Measurements from ENCODE around the gene TNK1. TPM values are rescaled to one million over a fixed set of nuclear protein-coding genes. Genes with fewer than 3 reads are reported as not detected.

TNK1 gene
- total RNA-seq, 1 experiment from 2014 or later, result 10.1 TPM

- Histone ChIP-seq H4K20me1 (ENCODE audit: control insufficient read depth, insufficient read depth, insufficient read length) (peaks cover under 1% of the 10 kb centered on the region), H4K5ac (ENCODE audit: insufficient read length, low read depth, low read length) (no peak overlapping the region), H3T11ph (ENCODE audit: low read length) (no peak overlapping the region), H2BK20ac (ENCODE audit: low read depth, low read length, poor library complexity, severe bottlenecking) (no peak overlapping the region), H3K56ac (ENCODE audit: insufficient read length, low read depth, low read length) (no peak overlapping the region), H3K27me3 (ENCODE audit: insufficient read depth, low read length) (no peaks in the 10 kb centered on the region), H3K23ac (ENCODE audit: insufficient read length, low read depth, low read length) (no peak overlapping the region), H2BK15ac (ENCODE audit: low read depth, low read length) (no peak overlapping the region), H3K4me2 (ENCODE audit: insufficient read depth, insufficient read length, low read length) (no peak overlapping the region), H3K14ac (ENCODE audit: insufficient read depth, low read length) (no peak overlapping the region), H3K4me1 (ENCODE audit: insufficient read depth, low read length) (peaks cover 2% of the 10 kb centered on the region; the same call in 1 of the 2 replicates), H3K4ac (ENCODE audit: low read depth, low read length) (no peak overlapping the region), H3K9ac (ENCODE audit: extremely low read depth, insufficient read length, low read length) (no peak overlapping the region), H2AK5ac (ENCODE audit: insufficient read length, low read length) (no peak overlapping the region), H3K9me3 (ENCODE audit: control insufficient read depth, low read depth, low read length) (no peaks in the 10 kb centered on the region), H2BK120ac (ENCODE audit: low read depth, low read length, poor library complexity, severe bottlenecking) (no peak overlapping the region), H3K79me2 (ENCODE audit: insufficient read depth, low read length) (no peaks in the 10 kb centered on the region), H4K91ac (ENCODE audit: insufficient read length, low read depth, low read length) (no peak overlapping the region), H2AFZ (ENCODE audit: low read length) (no peak overlapping the region), H4K8ac (replicated peaks; ENCODE audit: insufficient read length, low read depth, low read length) (no peak overlapping the region), H2BK5ac (ENCODE audit: insufficient read length, low read length) (no peak overlapping the region), H3K18ac (ENCODE audit: insufficient read length, low read depth, low read length) (no peak overlapping the region), H3K79me1 (ENCODE audit: insufficient read depth, low read depth, low read length, poor library complexity, severe bottlenecking) (no peaks in the 10 kb centered on the region), H3K27ac (ENCODE audit: insufficient read length, low read depth, low read length) (no peak overlapping the region), H3K23me2 (ENCODE audit: insufficient read length, low read depth, low read length, poor library complexity, severe bottlenecking) (peaks cover 12% of the 10 kb centered on the region), H2BK12ac (ENCODE audit: insufficient read length, low read depth, low read length) (no peak overlapping the region)
- Mint-ChIP-seq H3K27me3 (ENCODE audit: low read depth) (peaks cover 2% of the 10 kb centered on the region), H3K9me3 (no peaks in the 10 kb centered on the region), H3K4me3 (peak overlapping the region in 1 of 2 experiments; percentile 3; a peak in 2 of 5 replicates), H3K27ac (no peak overlapping the region), H3K4me1 (peaks cover 10 to 13% of the 10 kb centered on the region in 2 experiments), H3K36me3 (ENCODE audit: insufficient read depth in 1 of 3, low read depth in 3 of 3) (peaks cover 6 to 18% (median 10%) of the 10 kb centered on the region in 3 experiments; a peak in 6 of 7 replicates)
- no CpG with 5 or more reads among the region's 4 CpGs for WGBS (ENCODE audit: extremely low coverage, insufficient read length, low lambda C conversion rate)
- TF ChIP-seq CTCF (conservative IDR thresholded peaks at IDR 0.05), result no peak
- no peak for DNase-seq
These were observed 15.3 kb downstream of the TNK1 start for GRCh38 chr17:7396147-7396546.

Measured in H9 (cell line).